Measurements from ENCODE around the gene ZBTB7A.
A peak's percentile ranks its signal among the peaks of the same experiment; 100 is the strongest.

Gene ZBTB7A

DNA sequence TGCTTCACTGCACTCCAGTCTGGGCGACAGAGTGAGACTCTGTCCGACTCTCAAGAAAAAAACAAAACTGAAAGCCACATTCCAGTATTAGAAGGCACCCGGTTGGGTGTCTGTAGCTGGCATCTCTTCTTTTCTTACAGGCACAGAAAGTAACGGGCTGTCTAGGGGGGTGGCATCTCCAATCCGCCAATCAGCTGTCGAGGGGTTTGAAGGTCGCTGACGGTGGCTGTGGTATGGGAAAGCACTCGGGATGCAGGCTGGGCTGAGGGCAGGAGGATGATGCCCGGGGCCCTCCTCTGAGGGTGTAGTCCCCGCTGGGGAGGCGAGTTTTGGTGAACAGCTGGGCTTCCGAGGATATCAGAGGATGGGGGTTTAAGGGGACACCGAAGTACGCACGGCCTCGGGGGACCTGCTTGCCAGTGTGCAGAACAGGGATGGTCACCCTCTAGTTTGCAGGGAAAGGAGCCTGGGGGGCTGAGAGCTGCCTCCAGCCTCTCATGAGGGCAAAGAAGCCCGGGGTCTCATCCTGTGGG, 27.0 kb upstream of the ZBTB7A start:
- no peak for DNase-seq

DNA sequence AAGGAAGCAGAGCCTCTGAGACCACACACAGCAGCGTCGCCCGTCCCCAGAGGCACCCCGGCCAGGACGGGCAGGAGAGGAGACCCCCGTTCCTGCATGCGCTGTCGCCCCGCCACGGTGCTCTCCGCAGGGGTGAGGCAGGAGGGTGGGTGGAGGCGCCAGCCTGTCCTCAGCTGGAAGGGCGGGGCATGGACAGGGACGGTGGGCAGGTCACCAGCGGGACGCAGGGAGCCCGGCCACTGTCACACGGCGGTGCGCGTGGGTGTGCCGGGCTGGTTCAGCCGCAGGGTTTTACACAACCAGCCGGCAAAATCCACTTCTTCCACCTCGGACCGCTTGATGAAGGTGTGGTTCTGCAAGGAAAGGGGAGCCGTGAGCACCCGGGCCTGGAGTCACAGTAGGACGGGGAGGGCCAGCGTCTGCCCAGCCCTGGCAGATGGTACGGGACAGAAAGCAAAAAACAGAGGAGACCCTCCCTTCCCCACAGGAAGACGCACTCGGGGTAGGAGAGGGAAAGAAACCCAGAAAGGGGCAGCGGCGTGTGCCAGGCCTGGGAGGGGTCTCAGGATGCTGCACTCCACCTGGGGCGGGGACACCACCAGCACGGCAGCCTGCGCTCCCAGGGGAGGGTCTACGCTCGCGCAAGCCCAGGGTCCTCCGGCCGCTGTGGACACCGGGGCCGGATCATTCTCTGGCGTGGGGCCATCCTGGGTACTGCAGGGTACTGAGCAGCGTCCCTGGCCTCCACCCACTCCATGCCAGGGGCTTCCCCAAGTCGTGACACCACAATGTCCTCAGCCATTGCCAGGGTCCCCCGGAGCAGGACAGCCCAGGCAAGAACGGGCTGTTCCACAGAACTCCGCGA, 23.9 kb upstream of the ZBTB7A start:
- no peak for DNase-seq

DNA sequence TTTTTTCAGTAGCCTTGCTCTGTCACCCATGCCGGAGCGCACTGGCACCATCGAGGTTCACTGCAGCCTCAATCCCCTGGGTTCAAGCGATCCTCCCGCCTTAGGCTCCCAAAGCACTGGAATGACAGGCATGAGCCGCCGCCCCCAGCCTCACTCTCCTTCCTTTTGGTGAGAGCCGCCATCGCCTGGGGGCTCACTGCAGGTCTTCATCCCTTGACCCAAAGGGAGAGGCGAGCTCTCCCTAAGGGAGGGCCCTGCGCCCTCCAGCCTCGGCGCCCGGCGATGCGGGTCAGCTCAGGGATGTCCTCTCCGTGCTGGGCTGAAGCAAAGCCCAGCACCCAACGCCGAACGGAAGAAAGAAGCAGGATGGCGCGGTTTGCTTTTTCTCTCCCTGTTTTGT, 23.2 kb upstream of the ZBTB7A start:
- DNase-seq, result no peak

DNA sequence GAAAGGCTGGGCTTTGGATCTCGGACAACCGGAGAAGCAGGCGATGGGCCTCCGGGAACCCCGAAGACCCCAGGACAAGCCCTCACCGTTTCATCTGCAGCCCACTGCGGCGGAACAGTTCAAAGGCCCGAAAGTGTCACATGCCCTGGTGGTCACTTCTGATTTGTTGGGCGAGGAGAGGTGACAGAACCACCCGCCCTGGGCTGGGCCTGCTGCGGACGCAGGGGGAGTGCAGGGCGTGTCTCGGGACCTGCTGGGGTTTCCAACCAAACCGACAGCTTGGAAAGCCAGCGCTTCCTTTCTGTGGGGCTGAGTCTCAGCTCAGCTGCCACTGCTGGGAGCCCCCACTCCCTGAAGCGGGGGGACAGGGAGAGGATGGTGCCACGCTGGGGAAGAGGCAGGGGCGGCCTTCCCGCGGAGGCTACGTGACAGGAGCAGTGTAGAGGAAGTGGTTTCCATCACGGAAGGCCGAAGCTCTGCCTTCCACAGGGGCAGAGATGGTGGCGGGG, 22.8 kb upstream of the ZBTB7A start:
- DNase-seq, result no peak

DNA sequence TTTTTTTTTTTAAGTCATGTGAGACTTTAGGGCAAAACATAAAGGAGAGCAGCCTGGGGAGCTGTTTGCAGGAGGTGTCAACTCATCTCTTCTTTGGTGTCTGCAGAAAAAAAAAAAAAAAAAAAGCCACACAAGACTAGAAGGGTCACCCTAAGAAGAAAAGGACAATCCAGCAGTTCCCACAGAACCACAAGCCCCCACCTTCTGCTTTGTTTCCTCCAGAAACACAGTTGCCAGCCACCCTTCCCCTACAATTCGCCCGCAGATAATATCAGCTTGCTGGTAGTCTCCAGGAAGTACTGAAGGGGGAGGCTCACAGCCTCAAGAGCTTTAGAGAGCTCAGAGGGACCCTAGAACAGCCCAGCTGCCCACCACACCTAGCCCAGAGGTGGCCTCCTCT, 22.3 kb upstream of the ZBTB7A start:
- DNase-seq, result no peak

DNA sequence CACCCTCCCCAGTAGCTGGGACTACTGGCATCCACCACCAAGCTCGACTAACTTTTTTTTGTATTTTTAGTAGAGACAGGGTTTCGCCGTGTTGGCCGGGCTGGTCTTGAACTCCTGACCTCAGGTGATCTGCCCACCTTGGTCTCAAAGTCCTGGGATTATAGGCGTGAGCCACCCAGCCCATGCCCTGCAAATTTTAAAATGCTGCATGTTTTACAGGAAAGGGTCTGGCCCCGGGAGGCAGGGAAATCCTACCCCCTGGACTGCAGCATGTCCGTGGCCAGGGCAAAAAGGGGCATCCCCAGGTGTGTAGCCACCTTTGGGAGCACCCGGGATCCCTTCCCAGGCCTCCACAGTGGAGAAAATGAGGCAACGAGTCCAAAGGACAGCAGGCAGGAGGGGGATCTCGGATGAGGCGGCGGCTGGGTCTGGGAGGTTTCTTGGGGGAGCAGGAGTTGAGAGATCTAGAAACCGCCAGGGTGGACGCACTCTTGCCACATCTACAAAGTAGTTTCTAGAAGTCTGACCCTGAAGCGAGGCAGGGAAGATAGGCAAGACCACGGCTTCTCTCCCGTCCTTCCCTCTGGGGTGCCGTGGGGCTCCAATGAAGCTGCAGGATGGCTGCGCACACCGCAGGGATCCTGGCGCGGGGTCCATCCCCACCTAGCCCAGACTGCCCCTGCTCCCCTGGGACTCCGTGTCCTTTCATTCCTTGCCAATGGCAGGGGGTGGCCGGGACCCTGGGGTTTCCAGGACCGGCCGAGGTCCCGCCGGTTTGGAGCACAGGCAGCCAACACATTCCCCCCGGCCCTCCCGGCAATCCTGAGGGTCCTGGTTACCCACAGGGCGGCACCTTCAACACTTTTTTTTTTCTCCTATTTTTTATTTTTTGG, 21.3 kb upstream of the ZBTB7A start:
- no peak for DNase-seq

DNA sequence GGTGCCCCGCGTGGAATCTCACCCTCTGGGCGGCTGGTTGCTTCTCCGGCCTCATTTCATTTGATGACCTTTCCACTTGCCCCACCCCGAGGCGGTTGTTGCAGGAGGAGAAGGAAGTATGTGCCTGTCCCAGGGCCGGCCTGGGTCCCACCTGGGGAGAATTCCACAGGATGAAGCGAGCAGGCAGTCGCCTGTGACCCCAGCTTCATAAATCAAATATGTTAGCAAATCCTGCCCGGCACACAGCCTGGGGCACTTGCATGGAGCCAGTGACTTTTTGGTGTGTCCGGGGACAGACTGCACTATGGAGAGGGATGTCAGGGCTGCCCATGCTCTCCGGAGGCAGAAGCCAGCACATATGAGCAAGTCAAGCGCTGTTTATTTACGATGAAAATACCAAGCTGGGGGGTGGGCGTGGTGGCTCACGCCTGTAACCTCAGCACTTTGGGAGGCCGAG, 19.7 kb upstream of the ZBTB7A start:
- no peak for DNase-seq

DNA sequence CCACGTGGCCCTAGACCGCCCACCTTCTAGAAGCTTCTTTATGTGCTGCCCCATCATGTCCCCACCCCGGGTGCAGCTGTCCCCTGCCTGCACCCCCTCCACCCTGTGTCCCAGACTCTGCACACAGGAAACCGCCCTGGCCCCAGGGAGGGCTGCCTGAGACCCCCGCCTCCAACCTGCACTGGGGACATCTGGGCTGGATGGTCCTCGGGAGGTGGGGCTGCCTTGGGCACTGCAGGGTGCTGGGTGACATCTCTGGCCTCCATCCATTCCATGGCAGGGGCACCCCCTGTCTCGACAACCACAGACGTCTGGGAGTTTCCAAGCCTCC, 17.8 kb upstream of the ZBTB7A start:
- no peak for DNase-seq

DNA sequence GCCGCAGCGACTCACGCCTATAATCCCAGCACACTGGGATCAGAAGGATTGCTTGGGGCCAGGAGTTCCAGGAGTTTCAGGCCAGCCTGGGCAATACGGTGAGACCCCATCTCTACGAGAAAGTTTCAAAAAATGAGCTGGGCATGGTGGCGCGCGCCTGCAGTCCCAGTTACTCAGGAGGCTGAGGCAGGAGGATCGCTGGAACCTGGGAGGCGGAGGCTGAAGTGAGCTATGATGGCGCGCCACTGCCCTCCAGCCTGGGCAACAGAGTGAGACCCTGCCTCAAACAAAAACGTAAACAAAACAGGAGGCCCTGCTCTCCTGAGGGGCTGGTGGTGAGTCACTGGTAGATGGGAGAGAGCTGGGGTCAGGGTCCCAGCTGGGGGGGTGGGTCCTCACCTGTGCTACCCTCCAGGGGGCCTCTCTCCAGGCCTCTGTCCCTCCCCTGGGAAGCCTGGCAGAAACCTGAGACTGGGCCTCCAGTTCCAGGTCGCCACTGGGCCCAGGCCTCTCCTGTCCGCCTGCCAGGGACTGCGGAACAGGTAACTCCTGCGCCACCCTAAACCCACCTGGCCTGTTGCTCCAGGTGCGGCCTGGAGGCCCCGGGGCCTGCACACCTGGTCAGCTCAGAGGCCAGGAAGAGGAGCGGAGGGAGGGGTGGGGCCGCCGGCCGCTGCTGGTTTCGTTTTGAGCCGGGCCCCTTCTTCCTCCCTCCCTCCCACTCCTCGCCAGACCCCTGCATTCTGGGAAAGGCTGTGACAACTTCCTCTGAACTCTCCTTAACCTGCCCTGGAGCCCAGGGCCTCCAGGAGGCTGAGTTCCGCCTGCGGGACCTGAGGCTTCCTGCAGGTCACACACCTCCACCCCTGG, 17.2 kb upstream of the ZBTB7A start:
- no peak for DNase-seq

DNA sequence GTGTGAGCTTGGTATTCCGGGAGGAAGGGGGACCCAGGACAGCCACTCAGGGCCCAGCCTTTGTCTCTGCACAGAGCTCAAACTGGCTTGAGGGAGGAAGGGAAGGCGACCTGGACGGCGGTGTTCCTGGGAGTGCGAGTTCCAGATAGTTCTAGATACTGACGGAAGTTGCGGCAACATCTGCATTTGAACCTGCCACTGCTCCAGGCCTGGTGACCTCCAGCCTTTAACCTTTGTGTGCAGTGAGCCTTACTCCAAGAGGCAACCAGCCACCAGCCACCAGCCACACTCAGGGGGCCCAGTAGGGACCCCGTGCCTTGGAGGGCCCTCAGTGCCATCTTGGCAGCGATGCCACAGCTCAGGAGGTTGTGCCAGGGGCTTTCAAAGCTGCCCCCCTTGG, 15.5 kb upstream of the ZBTB7A start:
- DNase-seq, result no peak

DNA sequence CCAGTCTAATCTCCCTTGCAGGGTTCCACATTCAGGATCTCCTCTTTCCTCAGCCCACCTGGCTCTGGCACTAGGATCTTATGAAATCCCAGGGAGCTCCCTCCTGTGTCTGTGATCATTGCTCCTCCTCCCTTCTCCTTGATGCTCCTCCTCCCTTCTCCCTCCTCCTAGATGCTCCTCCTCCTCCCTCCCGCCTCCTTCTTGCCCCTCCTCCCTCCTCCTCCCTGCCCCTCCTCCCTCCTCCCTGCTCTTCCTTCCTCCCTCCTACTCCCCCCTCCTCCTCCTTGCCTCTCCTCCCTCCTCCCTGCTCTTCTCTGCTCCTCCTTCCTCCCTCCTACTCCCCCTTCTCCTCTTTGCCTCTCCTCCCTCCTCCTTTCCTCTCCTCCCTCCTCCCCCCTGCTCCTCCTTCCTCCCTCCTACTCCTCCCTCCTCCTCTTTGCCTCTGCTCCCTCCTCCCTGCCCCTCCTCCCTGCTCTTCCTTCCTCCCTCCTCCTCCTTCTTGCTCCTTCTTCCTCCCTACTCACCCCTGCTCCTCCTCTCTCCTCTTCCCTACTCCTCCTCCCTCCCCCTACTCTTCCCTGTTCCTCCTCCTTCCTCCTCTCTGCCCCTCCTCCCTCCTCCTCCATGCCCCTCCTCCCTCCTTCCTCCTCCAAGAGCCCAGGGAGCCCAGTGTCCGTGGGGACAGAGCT, 14.9 kb upstream of the ZBTB7A start:
- no peak for DNase-seq

DNA sequence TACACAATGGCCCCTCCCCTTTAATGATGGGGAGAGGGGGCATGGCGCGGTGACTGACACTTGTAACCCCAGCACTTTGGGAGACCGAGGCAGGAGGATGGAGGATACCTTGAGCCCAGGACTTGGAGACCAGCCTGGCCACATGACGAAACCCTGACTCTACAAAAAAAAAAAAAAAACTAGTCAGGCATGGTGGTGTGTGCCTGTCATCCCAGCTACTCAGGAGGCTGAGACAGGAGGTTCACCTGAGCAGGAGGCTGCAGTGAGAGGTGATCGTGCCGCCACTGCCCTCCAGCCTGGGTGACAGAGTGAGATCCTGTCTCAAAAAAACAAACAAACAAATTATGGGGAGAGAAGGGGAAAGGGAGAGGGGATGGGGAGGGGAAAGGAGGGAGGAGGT, 13.8 kb upstream of the ZBTB7A start:
- no peak for DNase-seq

DNA sequence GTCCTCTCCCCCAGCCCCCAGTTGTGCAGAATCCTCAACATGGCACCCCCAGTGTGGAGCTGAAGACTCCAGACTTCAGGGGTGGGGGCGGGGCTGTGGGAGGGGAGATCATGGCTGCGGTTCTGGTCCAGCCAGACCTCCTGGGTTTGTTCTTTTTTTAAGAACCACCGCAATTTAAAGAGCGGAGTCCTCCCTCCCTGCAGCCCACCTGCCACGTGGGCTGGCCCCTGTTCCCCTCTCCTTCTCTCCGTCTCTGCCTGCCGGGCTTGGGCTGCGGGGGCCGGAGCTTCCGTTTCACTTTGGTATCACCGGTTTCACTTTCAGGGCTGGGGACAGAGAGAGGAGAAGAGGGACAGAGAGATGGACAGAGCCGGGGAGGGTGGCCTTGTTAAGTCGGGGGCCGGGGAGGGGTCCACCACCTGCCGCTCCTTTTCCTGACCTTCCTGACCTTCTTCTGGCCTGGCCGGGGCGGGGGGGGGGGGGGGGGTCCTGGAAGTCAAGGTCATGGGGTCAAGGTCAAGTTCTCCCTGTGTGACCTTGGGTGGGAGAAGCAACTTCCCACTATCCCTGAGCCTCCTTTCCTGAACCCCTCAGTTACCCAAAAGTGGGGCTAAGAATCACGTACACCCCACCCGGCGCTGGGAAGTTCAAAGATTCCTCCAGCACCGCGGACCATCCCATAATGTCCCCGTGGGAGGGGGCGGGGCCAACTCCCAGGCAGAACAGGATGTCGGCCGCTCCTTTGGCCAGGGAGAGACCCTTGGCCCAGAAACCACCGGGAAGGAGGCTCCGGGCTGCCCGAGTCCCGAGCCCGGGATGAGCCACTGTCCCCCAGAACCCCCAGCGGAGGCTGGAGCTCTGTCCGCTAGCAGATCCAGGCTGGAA, 11.3 kb upstream of the ZBTB7A start:
- peak; percentile 34 for DNase-seq

DNA sequence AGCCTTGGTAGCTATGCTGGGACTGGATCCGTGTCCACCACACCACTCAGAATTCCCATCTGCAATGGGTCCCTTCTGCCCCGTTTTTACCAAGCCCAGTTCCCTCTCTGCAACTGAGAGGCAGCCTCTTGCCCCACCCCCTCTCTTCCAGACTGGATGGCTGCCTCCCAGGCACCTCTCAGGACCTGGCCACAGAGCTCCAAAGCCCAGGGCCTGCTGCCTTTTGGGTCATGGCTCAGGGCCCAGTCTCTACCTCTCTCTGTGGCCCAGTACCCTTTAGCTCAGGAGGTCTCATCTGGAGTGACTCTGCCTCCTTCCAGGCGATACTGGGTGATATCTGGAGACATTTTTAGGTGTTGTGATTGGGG, 10.3 kb upstream of the ZBTB7A start:
- no peak for DNase-seq

DNA sequence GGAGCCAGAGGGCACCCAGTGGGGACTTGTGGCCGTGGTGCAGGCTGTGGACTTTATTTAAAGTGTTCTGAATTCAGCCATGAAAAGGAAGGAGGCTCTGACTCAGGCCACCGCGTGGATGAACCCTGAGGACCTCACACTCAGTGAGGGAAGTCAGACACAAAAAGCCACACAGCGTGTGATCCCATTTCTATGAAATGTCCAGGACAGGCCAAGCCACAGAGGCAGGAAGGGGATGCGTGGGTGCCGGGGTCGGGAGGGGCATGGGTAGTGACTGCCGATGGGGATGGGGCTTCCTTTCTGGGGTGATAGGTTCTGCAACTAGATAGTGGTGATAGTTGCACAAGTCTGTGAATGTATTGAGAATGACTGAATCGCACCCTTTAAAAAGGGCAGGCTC, 8.7 kb upstream of the ZBTB7A start:
- DNase-seq, result no peak

DNA sequence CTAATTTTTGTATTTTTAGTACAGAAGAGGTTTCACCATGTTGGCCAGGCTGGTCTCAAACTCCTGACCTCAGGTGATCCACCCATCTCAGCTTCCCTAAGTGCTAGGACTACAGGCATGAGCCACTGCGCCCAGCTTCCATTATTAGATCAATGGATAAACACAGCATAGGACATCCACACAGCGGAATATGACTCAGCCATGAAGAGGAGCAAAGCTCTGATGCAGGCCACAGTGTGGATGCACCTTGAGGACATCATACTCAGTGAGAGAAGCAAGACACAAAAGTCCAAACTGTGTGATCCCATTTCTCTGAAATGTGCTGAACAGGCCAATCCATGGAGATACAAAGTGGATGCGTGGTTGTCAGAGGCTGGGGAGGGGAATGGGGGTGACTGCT, 4.9 kb upstream of the ZBTB7A start:
- no peak for DNase-seq

DNA sequence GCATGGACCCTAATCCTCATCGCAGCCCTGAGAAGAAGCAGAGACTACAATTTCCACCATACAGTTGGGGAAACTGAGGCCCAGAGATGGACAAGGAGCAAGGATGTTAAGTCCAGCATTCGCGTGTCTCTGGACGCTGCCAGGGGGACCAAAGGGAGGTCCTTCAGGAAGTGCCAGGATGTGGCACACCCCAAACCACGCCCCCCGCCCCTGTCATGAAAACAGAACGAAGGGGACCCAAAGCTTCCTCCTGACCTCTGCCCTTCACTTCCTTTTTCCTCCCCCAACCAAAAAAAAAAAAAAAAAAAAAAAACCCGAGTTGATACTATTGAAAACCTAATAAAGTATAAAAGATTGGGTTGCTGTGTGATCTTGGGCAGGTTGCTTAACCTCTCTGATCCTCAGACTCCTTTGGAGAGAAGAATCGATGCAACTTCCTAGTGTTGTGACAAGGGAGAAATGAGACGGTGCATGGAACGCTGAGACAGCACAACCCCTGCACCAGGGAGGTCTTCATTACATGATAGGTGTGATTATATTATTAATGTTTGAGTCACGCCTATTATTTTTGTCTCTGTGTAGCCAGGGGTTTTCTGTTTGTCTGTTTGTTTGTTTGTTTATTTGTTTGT, 2.7 kb upstream of the ZBTB7A start:
- DNase-seq, result no peak

DNA sequence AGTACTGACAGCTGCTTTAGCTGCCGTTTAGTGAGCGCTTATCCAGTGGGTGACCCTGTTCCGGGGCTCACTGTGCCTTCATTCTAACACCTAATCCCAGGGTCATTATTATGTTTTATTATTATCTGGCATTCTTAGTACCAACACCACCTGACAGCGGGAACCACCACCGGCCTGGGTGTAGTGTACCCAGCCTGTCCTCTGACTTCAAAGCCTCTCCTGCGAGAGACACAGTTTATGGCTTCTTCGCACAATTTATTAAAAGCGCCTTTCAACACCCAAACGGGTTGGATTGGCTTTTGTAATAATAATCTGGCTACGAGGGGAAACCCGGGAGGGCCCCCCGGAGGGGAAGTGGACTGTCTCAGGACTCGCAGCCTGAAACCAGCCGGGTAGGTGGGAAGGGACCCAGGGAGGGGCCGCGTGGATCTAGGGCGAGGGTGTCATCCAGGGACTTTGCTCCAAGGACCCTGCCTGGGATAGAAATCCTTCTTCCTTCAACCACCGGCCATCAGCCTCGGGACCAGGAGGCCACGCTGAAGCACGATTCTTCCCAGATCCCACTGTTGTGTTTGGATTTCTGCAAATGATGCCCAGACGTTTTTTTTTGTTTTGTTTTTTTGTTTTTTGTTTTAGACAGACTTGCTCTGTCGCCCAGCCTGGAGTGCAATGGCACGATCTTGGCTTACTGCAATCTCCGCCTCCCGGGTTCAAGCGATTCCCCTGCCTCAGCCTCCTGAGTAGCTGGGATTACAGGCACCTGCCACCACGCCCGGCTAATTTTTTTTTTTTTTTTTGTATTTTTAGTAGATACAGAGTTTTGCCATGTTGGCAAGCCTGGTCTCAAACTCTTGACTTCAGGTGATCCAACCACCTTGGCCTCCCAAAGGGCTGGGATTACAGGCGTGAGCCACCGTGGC, 1.6 kb upstream of the ZBTB7A start:
- no peak for DNase-seq

DNA sequence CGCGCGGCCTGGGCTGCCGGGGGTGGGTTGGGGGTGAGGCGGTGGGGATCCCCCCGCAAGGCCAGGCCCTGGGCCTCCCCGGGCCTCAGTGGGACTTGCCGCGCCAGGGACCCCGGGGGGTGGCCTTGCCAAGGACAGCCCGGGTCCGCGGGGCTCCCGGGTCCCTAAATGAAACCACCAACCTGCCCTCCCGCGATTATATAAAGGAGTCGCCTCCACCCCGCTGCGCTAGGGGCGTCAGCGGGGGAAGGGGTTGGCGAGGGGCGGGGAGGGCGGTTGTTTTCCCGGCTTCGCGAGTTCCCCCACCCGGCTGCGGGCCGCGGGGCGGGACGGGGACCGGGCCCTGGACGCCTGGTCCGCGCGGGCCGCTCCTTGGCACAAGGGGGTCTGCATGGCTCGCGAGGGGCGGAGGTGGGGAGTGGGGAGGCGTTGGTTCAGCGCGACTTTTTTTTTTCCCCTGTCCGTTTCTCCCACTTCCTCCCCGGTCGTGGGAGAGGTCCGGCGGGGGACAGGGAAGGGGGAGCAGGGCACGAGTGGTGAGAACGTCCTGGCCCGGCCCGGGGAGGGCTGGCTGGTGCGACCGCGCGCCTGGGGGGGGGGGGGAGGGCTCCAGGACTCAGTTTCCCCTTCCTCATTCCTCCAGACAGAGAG, 822 bp upstream of the ZBTB7A start:
- no peak for DNase-seq

Measured in NCI-H2029 (cell line).